ENCODE results near the gene ZNF614. TPM values are rescaled to one million over a fixed set of nuclear protein-coding genes. Genes with fewer than 3 reads are reported as not detected.

The ZNF614 gene
- total and polyA plus RNA-seq, 9 of the 15 experiments (the other 6 are each of a cell fraction or from before 2014, with no cell fraction given): 4.9 to 16.3 (median 11.4) TPM

DNA sequence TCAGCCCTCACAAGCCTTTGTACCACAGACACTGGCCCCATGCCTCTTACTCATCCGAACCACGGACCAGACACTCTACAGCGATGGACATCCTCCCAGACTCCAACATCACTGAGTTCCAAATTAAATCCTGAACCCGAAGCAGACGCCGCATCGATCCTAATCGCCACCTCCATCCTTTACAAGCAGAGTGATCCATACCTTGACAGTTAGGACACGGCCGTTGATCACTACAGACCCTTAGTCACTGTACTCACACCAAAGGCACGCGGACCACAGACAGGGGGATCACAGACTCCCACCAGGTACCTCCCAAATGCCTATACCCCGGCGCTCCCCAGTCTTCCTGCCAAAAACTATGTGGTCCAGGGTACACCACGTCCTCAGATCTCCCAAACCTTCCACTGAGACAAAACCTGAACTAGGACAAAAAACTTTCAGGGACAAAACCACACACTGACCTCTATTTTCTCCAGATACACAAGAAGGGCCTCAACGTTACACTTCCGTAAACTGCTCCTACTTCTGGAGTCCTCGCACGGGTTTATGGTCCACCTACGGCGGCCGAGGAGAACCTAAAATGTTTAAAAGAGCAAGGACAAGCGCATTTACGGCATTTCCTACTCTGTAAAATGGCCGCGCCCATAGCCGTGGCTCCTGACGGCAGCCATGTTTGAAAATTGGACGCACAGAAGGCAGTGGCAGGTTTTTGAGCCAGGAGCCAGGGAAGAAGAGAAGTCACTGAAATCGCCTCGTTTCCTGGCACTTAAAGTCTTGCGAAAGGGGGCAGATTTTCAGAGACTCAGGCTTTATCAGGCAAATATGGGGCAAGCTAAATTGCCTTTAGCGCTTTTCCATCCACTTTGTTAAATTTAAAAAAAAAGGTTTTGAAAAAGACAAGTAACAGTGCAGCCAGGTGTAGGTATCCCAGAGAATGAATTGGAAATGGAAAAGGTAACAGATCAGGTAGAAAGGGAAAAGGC lies 41.6 kb downstream of the ZNF614 start, which contains the start of gene ZNF350 (continued):
- TF ChIP-seq, protein P1, sequence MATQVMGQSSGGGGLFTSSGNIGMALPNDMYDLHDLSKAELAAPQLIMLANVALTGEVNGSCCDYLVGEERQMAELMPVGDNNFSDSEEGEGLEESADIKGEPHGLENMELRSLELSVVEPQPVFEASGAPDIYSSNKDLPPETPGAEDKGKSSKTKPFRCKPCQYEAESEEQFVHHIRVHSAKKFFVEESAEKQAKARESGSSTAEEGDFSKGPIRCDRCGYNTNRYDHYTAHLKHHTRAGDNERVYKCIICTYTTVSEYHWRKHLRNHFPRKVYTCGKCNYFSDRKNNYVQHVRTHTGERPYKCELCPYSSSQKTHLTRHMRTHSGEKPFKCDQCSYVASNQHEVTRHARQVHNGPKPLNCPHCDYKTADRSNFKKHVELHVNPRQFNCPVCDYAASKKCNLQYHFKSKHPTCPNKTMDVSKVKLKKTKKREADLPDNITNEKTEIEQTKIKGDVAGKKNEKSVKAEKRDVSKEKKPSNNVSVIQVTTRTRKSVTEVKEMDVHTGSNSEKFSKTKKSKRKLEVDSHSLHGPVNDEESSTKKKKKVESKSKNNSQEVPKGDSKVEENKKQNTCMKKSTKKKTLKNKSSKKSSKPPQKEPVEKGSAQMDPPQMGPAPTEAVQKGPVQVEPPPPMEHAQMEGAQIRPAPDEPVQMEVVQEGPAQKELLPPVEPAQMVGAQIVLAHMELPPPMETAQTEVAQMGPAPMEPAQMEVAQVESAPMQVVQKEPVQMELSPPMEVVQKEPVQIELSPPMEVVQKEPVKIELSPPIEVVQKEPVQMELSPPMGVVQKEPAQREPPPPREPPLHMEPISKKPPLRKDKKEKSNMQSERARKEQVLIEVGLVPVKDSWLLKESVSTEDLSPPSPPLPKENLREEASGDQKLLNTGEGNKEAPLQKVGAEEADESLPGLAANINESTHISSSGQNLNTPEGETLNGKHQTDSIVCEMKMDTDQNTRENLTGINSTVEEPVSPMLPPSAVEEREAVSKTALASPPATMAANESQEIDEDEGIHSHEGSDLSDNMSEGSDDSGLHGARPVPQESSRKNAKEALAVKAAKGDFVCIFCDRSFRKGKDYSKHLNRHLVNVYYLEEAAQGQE (IDR thresholded peaks at IDR 0.05; ENCODE audit: borderline replicate concordance): no peak
- TF ChIP-seq, protein P1 (CRISPR knock-in tag; IDR thresholded peaks at IDR 0.05; ENCODE audit: low read depth): no peak
- TF ChIP-seq ZBTB8A (IDR thresholded peaks at IDR 0.05; ENCODE audit: partially characterized antibody) (no peak), SMAD2 (IDR thresholded peaks at IDR 0.05; ENCODE audit: low read depth, low read length) (no peak), HDAC6 (IDR thresholded peaks at IDR 0.05; ENCODE audit: low read depth, low read length) (no peak), SRSF3 (IDR thresholded peaks at IDR 0.05; ENCODE audit: insufficient read depth, low read length) (no peak), SREBF2 (CRISPR knock-in tag; IDR thresholded peaks at IDR 0.05) (no peak), ESRRB (CRISPR knock-in tag; IDR thresholded peaks at IDR 0.05; ENCODE audit: borderline replicate concordance) (no peak), HNRNPUL1 (IDR thresholded peaks at IDR 0.05; ENCODE audit: low read length) (no peak), SMC3 (conservative IDR thresholded peaks at IDR 0.05; ENCODE audit: insufficient read depth, low read depth, low read length) (no peak), ZFP30 (CRISPR knock-in tag; IDR thresholded peaks at IDR 0.05; ENCODE audit: borderline replicate concordance) (no peak), CCNT2 (IDR thresholded peaks at IDR 0.05; ENCODE audit: borderline replicate concordance, extremely low read depth, insufficient read length, low read depth, low read length) (no peak), SOX6 (IDR thresholded peaks at IDR 0.05) (no peak)
- TF ChIP-seq, protein P2, sequence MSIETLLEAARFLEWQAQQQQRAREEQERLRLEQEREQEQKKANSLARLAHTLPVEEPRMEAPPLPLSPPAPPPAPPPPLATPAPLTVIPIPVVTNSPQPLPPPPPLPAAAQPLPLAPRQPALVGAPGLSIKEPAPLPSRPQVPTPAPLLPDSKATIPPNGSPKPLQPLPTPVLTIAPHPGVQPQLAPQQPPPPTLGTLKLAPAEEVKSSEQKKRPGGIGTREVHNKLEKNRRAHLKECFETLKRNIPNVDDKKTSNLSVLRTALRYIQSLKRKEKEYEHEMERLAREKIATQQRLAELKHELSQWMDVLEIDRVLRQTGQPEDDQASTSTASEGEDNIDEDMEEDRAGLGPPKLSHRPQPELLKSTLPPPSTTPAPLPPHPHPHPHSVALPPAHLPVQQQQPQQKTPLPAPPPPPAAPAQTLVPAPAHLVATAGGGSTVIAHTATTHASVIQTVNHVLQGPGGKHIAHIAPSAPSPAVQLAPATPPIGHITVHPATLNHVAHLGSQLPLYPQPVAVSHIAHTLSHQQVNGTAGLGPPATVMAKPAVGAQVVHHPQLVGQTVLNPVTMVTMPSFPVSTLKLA (conservative IDR thresholded peaks at IDR 0.05): peak in 1 of 2 experiments; percentile 49; a peak in 2 of 4 replicates
- TF ChIP-seq, protein P3, sequence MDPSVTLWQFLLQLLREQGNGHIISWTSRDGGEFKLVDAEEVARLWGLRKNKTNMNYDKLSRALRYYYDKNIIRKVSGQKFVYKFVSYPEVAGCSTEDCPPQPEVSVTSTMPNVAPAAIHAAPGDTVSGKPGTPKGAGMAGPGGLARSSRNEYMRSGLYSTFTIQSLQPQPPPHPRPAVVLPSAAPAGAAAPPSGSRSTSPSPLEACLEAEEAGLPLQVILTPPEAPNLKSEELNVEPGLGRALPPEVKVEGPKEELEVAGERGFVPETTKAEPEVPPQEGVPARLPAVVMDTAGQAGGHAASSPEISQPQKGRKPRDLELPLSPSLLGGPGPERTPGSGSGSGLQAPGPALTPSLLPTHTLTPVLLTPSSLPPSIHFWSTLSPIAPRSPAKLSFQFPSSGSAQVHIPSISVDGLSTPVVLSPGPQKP (CRISPR knock-in tag; IDR thresholded peaks at IDR 0.05): no peak

Measured in K562 (cell line).